NCI-H226 (cell line): ENCODE data around the gene TMEM179.
"Not testable (repeated sequence)": the region's sequence is repeated elsewhere in the genome, so short reads cannot be mapped to it uniquely, and the experiment has no call there.

ENCODE experiments used
- DNase-seq: peaks from one replicate; pipeline ENCODE4 v3.0.0-alpha.2; 2015

Gene TMEM179

GRCh38 chr14:104604458-104605449, at the start of gene TMEM179:
TSS of gene TMEM179 (minus strand) at chr14:104604772. CDS start at chr14:104604741, 31 bp downstream.
- no peak for DNase-seq

- DNase-seq: no peak
Observed at GRCh38 chr14:104654119-104654518, 49.5 kb upstream of the TMEM179 start.

DNA sequence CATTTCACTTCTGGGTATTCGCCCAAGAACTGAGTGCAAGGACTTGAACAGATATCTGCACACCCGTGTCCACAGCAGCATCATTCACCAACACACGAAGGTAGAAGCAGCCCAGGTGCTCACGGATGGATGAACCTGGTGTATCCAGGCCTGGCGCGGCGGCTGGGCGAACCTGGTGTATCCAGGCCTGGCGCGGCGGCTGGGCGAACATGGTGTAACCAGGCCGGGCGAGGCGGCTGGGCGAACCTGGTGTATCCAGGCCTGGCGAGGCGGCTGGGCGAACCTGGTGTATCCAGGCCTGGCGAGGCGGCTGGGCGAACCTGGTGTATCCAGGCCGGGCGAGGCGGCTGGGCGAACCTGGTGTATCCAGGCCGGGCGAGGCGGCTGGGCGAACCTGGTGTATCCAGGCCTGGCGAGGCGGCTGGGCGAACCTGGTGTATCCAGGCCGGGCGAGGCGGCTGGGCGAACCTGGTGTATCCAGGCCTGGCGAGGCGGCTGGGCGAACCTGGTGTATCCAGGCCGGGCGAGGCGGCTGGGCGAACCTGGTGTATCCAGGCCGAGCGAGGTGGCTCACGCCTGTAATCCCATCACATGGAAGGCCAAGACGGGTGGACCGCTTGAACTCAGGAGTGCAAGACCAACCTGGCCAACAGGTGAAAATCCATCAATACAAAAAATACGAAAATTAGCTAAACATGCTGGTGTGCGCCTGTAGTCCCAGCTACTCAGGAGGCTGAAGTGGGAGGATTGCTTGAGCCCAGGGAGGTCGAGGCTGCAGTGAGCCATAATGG, 48.8 kb upstream of the TMEM179 start:
- DNase-seq: not testable (repeated sequence)

GRCh38 chr14:104652386-104652785, 47.8 kb upstream of the TMEM179 start:
- no peak for DNase-seq

DNA sequence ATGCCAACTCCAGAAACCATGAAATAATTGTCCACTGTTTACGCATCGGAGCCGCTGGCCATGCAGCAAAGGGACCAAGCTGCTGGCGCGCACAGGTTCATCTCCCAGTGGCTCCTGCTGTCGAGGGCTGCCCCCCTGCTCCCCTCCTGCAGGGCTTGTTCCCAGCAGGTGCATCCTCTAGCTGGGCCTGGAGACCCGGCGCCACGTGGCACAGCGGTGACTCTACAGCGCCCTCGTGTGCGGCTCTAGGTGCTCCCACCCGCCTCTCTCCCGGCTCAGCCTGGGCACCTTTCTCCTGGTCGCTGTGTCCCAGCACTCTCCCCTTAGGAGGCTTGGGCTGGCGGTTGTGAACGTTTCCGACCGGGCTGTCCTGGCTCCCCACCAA, 47.3 kb upstream of the TMEM179 start:
- no peak for DNase-seq

DNA sequence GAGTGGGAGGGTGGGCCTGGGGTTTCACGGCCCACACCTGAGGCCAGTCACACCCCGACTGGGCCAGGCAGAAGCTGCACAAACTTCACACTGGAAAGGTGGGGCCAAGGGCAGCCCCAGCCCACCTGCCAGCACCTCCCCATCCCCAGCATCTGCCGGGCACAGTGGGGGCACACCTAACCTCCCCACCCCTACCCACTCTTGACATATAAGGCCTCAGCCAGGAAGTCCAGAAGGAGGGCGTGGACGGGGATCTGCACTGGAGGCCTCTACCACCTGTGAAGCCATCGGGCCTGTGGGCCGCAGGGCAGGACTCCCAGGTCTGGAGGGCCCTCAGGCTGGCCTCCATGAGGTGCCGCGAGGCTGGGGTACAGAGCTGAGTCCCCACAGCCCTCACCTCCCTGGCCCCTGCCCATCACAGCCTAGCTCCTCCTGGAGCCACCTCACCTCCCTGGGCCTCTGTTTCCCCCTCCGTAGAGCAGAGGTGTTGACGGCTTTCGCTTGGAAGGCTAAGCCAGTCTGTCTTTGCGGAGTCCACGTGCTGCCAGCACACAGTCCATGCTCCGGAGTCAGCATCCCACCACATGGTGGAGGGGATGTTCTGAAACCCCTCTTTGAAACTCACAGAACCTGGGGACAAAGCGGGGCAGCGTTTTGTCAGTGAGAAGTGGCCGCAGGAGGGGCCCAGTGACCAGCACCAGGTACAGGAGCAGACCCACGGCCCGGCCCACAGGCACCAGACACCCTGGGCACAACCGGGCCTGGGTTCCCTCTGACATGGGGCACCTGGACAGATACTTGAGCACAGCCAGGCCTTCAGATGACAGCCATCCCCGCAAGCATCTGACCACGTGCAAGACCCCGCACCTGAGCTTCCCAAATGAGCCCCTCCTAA, 46.7 kb upstream of the TMEM179 start:
- no peak for DNase-seq

DNA sequence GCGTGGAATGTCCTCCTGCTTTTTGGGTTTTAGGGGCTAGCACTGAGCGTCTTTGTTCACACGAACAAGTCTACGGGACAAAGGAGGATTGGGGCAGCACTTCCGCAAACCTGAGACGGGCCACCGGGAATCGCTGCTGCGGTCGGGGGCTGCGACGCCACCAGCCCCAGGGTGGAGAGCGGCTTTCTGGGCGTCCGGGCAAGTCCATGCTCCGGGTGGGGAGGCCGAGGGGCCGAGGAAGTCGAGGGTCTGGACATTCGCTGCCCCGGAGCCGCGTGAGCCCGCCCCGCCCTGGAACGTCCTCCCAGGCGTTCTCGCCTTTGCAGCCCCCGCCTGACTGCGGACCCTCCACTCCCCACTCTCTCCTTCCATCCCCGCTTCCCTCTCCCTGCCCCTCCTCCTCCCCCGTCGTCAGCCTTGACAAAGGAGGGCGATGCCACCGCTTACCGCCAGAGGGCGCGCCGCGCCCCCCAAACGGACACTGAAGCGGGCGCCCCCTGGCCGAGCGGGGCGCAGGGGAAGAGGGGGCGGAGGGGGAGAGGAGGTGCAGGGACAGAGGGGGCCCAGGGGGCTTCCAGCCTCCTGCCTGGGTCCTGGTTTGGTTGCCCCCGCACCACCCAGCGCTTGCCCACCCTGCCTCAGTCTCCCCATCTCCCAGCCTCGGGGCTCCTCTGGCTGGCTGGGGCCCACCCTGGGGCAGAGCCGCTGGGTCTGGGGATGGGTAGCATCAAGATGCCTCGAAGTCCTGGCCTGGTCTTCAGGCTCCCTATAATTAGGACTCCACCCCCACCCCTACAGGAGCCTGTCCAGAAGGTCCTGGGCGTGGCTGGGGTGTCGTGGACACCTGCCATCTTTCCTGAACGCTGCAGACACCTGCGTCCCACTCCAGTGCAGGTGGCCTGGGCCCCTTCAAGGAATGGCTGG, 45.7 kb upstream of the TMEM179 start:
- DNase-seq: peak; percentile 24

DNA sequence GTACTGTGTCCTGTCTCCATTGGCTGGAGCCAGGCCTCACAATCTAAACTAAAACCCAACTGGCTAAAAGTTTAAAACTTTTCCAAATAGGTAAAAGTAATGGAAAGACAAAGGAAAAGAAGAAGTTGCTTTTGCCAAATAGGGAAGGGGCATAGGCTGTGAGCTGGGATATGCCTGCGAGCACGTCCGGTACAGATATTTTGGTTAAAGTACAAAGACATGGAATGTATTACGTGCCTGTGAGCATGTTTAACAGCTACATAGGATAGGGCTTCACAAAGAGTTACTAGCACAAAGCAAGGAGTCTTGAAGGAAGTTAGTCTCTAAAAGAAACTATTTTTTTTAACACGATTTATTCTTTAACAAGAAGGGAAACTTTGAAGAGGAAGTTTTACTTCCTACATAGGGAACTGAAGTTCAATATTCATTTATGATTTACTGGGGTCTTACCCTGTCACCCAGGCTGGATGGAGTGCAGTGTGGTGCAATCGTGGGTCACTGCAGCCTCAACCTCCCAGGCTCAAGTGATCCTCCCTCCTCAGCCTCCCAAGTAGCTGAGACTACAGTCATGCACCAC, 43.0 kb upstream of the TMEM179 start:
- DNase-seq: no peak

DNA sequence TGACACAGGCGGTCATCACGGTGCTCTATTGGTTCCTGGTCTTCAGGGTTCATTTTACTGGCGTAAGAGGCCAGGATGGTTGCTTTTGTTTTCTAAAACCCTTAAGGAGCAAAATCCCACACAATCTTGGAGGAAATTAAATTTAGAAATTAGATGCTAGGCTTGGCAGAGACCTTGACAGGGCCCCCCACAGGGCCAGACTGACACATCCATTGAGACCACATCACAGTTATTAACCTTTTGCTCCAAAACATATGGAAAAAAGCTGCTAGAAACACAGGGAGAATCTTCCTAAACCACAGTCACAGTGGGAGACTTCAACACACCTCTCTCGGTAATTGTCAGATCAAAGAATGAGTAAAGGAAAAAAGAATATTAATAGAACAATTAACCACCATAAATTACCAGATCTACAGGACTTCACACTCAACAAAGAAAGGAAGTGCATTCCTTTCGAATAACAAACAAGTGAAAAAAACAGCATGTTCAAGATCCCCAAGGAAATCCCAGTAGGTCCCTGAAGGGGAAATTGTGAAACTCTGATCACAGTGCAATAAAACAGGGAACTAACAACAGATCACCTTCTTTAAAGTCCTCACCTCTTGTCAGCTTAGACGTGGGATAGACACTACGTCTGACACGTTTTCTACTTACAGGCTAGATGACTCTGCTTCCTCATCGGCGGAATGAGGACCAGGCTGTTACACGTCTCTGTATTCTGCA, 40.2 kb upstream of the TMEM179 start:
- no peak for DNase-seq

GRCh38 chr14:104644091-104644635, 39.6 kb upstream of the TMEM179 start:
- DNase-seq: no peak

GRCh38 chr14:104643306-104643705, 38.7 kb upstream of the TMEM179 start:
- DNase-seq: no peak

DNA sequence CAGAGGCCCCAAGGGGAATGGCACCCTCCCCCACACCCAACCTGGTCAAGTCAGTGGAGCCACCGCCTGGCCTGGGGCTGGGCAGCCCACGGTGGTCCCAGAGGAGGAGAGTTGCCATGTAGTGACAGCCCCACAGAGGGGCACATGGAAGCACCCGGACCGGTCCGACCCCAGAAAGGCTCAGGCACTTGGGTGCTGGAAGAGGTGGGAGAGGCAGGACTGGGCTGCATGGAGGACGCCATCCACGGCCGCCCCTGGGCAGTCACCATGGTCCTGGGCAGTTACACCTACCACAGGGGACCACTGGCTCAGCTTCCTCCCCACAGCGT, 37.9 kb upstream of the TMEM179 start:
- no peak for DNase-seq

DNA sequence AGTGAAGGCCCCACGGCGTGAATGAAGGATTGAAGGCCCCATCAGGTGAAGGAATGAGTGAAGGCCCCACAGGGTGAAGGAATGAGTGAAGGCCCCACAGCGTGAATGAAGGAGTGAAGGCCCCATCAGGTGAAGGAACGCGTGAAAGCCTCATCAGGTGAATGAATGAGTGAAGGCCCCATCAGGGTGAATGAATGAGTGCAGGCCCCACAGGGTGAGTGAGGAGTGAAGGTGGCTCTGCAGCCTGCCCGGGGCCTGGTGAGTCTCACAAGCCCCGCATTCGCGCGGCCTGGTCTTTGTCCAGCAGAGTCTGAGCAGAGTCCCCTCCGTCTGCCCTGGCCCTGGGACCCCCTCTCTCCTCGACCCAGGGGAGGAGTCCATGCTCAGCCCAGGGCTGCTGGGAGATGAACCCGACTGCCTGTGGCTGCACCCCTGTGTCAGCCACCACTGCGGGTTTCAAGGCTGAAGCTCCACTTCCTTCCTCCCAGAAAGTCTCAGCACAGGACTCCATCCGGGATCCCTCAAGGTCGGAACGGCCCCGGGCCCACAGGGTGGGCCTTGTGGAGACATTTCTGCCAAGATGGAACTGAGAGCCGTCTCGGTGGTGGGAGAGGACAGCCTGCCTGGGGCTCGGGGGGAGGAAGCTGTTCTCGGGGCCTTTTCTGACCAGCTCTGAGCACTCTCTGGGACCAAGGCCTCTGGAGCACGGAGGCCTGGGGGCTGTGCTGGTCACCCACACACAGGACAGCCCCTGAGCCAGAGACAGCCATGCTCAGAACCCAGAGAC, 37.4 kb upstream of the TMEM179 start:
- no peak for DNase-seq

DNA sequence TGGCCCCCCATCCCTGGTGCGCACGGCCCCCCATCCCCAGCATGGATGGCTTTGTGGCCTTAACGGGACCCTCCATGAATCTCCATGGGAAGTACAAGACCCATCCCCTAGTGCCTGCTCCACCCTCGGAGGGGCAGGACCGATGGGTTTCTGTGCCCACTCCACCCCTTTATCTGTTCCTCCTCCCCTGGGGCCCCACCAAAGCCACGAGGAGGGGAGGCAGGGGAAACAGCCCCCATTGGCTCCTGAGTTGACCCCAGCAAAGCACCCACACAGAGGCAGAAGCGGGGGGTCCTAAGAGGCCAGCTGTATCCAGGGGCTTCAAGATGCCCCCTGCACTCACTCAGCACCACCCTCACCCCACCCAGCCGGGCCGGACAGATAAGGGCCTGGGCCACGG, 36.1 kb upstream of the TMEM179 start:
- no peak for DNase-seq

DNA sequence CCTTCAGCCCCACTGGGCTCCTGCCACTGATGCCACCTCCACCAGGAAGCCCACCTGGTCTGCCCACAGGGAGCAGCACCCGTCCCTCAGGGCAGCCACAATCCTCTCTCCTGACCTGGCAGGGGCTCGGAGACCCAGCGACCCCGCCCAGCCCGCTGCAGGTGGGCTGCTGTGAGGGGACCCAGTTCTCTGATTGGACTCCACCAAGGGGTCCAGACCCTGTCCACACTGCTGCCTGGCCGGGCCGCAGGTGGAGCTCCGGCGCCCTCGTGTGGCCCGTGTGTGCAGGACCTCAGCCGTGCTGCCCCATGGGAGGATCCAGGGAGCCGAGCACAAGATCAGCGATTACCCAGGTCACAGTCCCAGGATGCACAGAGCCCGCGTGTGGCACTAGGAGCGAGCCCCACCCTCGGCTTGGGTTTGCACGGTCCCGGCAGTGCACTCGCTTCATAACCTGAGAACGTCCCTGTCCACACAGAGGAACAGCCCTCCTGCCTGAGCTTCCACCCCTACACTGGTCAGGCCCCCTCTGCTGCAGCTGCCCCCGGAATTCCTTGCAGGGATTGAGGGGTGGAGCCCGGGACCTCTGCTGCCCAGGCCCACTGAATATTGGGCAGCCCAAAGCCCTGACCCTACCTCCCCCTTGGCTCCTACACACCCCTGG, 35.4 kb upstream of the TMEM179 start:
- peak; percentile 24 for DNase-seq

GRCh38 chr14:104639471-104639870, 34.9 kb upstream of the TMEM179 start:
- DNase-seq: no peak

GRCh38 chr14:104638927-104639450, 34.4 kb upstream of the TMEM179 start:
- no peak for DNase-seq

GRCh38 chr14:104638190-104638589, 33.6 kb upstream of the TMEM179 start:
- no peak for DNase-seq

GRCh38 chr14:104637546-104638003, 33.0 kb upstream of the TMEM179 start:
- DNase-seq: peak; percentile 12
